GM18498 (cell line): ENCODE results near the gene MPST.

ENCODE experiments used
- ATAC-seq: cut with Tn5 transposase; IDR thresholded peaks from one replicate; pipeline ENCODE4 v1.9.1; 2021; ENCODE audit warnings: mild to moderate bottlenecking, moderate library complexity; ENCODE audit not compliant: unreplicated experiment

The MPST gene

DNA sequence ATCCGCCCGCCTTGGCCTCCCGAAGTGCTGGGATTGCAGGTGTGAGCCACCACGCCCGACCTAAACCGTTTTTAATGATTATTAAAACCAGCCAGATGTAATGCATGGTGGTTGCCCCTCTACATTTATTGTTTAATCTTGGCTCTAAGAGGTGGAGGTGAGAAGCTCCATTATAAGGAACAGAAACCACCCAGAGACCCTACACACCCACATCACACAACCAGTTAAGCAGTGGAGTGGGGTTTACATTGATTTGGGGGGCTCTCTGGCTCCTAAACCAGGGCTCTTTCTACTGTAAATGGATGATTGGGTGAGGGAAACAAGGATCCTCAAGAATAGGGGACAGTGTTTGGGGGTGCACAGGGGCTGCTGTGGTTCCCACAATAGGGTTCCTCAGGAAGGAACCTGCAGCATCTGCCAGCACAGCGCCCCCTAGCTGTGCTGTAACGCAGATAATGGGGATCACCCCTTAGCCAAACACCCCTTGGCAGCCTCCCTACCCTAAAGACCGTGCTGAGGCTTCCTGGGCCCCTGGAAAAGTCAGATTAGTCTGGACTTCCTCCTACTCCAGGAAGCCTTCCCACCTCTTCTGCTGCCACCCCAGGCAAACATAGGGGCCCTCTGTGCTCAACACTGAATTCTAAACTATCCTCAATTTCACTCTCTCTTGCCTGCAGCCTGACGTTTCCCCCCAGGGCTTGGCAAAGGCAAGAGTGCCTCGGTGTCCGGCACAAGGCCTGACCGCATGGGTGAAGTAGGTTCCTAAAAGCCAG, 2.4 kb downstream of the MPST start:
- ATAC-seq: no peak

DNA sequence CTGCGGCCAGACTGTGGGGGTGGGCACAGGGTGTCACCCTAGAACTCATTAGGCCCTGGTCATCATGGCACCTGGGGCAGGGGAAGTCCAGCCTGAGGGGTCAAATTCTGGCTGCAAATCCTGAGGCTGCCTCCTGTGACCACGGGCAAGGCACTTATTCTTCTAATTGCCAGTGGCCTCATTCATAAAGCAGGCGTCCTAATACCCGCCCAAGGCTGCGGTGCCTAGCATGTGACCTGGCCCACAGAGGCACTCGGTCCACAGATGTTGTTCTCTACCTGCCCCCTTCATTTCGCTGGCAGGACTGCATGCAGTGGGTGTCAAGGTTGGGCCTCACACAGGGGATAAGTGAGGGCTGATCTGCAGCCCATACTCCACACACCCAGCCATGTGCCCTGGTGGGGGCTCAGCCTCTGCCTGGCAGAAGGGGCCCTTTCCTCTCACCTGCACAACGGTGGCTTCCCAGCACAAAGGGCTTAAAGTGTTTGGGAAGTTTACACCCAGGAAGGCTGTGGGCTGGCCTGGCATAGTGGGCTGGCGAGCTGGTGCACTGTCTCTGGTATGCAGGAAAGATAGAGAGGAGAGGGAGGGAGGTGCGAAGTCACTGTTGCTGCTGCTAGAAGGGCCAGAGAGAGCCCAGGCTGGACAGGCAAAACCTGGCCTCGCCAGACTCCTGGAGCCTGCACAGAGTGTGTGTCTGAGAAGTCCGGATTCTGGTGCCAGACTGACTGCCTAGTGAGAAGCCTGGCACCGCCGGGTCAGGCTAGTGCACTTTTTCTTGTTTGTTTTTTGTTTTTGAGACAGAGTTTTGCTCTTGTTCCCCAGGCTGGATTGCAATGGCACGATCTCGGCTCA, 3.2 kb downstream of the MPST start:
- no peak for ATAC-seq

DNA sequence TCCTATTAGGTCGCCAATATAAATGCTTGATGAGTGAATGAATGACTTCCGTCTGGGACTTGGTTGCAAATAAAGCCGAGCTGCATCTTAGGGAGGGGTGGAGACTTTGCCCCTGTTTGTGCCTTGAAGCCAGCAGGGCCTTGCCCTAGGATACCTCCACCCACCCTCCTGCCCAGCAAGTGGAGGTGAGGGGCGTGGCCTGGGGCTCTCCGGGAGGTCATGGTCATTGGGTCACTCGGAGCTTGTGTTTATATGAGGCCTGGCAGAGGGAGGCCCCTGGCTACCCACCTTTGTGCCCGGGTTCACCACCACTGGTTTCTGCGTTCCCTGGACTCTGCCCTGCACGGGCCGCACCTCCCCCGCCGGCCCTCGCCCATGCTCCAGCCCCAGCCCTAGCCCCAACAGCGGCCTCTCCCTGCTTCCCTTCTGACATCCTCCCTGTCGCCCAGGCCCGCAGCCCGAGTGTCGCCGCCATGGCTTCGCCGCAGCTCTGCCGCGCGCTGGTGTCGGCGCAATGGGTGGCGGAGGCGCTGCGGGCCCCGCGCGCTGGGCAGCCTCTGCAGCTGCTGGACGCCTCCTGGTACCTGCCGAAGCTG, 4.3 kb downstream of the MPST start:
- ATAC-seq: no peak

DNA sequence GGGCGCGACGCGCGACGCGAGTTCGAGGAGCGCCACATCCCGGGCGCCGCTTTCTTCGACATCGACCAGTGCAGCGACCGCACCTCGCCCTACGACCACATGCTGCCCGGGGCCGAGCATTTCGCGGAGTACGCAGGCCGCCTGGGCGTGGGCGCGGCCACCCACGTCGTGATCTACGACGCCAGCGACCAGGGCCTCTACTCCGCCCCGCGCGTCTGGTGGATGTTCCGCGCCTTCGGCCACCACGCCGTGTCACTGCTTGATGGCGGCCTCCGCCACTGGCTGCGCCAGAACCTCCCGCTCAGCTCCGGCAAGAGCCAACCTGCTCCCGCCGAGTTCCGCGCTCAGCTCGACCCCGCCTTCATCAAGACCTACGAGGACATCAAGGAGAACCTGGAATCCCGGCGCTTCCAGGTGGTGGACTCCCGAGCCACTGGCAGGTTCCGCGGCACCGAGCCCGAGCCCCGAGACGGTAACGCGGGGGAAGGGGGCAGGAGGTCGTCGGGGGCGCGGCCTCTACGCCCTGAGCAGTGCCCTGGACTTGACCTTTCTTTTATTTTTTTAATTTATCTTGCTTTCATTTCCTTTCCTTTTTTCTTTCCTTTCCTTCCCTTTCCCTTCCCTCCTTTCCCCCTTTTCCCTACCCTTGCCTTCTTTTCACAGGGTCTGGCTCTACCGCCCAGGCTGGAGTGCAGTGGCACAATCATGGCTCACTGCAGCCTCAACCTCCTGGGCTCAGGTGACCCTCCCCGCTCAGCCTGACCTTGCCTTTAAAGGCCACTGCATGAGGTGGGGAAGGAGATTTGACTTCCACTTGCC, 5.0 kb downstream of the MPST start:
- no peak for ATAC-seq

DNA sequence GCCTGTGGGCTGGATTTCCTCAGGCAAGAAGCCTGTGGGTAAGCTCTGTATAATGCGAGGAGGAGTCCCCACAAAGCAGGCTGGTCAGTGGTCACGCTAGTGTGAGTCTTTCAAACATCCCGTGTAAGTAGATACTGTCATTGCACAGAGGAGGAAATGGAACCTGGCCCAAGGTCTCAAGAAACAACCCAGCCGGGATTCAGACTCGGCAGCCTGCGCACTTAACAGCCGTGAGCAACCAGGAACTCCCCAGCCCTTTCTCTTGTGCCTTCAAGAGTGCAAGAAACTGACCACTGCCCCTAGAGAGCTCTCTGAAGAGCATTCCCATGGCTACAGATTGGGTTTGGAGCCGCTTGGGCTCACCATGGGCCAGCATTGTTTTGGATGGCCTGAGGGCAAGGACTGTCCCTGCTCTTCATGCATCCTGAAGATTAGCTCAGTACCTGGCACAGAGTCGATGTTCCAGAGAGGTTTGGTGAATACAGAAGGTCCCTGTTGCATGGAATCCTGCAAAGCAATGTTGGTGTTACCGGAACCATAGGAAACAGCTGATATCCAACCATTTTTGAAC, 6.0 kb downstream of the MPST start:
- no peak for ATAC-seq

DNA sequence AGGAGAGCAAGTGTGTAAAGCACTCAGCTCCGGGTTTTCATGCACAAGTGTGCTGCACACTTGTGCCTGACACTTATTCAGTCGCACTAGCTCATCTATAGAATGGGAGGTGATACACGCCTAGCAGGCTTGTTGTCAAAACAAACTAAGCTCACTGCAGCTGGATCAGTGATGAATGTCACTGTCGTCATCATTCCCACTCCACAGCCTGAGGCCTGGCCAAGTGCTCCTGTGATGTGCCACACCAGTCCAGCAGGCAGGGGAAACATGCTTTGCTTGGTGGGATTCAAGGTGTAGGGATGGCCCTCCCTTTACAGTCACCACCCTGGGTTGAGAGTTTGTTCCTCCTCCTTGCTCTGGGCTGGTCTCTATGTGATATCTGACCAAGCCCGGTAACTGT, 6.8 kb downstream of the MPST start:
- no peak for ATAC-seq

DNA sequence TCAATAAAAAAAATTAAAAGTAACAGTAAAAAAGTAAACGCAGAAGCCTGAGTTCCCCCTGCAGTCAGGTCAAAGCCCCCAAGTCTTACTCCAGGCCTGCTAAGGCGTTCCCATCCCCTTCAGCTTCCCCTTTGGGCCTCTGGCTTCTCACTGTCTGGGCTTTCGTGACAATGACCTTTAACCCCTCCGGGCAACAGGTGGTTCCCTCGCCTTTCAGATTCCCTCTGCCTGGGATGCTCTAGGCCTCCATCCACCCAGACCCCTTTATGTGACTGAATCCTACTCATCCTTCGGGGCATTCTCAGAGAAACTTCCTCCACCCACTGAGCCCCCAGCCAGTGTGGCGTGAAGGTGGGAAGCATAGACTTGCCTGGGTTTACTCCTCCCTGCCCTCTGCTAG, 8.0 kb downstream of the MPST start:
- no peak for ATAC-seq

DNA sequence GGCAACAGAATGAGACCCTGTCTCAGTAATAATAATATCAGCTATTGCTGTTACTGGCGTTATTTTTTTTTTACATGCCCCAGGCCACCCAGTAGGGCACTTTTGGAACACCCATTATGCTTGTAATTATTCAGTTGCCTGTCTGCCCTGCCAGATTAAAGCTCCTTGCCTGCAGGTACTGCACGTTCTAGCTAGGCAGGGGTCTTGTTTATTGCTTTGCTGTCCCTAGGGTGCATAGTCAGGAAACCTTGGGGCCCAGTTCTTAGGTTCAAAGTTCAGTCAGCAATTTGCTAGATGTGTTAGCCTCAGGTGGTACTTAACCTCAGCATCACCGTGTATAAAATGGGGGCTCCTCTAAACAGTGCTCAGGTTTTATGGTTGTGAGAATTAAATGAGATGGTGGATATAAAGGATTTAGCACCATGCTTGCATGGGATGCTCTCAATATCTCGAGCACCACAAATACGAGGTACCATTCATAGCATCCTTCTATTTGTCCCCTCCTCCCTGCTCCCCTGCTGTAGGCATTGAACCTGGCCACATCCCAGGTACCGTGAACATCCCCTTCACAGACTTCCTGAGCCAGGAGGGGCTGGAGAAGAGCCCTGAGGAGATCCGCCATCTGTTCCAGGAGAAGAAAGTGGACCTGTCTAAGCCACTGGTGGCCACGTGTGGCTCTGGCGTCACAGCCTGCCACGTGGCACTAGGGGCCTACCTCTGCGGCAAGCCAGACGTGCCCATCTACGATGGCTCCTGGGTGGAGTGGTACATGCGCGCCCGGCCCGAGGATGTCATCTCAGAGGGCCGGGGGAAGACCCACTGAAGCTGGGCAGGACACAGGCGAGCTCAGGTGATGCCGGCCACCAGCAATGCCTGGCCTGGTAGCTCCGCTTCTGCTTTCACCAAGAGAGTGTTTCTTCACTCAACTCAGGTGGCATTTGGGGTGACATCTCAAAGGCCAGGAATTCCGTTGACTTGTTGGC, 9.4 kb downstream of the MPST start:
- ATAC-seq: no peak

DNA sequence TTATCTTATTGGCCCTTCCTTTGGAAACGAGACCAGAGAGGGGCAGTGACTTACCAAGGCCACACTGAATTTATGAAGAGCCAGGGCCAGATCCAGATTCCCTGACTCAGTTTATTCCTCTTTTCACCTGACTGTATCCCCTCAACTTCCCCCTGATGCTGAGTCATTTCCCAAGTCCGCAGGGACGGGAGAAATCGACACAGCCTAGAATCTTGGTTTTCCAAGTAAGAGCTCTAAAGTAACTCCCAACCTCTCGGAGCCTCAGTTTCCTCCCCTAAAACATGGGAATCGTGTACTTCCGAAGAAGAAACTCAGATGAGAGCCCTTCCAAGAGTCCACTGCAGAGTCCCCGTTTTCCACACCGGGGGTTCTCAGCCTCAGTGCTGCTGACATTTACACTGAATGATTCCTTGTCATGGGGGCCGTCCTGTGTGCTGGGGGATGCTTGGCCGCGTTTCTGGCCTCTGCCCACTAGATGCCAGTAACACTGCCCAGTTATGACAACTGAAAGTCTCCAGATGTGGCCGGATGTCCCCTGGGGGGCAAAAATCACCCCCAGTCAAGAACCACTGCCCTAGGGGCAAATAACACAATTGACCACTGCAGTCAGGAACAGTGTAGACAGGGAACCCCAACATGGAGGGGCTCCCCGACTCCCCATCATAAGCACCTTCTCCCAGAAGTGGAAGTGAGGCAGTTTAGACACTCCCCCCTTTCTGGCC, 11.2 kb downstream of the MPST start:
- no peak for ATAC-seq

DNA sequence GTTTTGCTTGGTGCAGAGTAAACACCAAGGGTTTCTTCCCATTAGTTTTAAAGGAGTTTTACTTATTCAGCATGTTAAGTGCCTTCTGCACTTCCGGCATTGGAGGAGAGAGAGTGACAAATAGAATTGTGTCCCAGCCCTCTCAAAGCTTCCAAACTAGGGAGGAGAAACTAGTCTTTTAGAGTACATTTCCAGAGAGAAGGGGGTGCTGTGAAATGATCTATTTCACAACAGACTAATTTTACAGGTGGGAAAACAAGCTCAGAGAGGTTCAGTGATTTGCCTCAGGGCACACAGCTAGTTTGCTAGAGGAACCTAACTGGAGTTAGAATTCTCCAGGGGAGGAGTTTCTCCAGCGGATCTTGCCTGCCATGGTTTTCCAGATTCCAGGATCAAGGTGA, 12.6 kb downstream of the MPST start:
- no peak for ATAC-seq

DNA sequence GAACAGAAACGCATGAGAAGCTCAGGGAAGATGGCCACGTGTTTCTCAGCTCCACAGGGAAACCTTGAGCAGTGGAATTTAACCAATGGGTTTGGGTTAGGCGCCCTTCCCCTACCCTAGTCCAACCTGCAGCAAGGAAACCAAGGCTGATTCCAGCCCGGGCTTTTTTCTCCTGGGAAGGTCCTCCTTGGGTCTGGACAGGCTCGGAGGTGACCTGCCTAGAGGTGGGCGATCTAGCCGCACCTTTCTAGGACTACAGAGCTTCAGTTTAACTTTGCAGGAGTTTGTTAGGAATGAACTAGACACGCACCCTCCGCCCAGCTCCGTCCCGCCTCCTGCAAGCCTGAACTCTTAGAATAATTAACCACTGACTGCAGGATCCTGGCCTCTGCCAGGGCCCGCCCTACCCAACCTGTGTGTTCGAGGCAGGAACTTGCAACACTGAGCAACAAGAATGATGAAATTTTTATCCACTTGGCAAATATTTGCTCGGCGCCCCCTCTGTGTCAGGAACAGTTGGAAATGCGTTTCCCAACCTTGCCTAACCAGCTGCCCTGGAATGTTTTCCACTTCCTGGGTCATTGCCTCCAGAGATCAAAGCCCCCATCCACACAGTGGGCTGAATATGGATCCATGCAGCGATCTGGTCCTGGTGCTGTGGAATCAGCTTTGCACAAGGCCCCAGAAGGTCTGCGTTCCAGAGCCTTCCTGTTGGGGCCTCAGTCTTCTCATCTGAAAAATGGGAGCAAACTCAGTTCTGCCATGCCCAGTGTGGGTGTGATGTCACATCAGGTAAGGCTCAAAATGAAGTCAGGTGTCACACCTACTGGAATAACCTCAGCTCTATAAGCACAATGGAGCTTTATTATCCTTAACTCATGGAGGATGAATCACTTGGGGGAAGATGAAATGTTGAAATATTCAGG, 13.3 kb downstream of the MPST start:
- ATAC-seq: no peak

DNA sequence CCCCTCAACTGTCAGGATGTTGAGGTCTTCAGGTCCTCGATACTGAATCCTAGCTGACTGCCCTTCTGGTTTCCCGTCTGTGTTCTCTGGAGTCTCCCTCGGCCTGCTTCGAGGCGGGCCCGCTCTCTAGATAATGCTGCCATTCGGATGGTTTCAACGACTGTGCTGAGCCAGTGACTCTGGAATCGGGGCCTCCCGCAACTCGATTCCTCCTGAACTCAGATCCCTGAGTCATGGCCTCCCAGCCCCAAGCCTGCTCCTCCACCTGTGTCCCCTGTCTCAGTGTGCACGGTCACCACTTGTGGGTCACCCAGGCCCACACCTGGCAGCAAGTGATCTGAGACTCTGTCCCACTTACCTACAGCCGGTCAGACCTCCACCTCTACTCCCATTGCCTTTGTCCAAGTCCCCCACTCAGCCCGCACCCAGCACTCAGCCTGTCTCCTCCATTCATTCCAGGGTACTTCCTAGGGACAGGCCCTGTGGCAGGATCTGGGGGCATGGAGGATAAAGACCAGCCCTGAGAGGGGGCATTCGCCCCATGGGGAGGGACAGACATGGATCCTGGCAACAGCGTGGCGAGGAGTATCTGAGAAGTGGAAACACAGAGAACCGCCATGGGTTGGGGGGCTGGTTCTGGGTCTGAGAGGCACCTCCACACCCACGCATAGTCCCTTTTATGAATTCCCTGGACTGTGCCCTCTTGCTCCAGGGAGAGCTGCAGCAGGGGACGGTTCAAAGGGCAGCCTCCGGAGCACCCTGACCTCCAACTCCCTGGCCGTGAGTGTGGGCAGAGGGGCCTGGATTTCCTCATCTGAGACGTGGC, 14.3 kb downstream of the MPST start:
- no peak for ATAC-seq

DNA sequence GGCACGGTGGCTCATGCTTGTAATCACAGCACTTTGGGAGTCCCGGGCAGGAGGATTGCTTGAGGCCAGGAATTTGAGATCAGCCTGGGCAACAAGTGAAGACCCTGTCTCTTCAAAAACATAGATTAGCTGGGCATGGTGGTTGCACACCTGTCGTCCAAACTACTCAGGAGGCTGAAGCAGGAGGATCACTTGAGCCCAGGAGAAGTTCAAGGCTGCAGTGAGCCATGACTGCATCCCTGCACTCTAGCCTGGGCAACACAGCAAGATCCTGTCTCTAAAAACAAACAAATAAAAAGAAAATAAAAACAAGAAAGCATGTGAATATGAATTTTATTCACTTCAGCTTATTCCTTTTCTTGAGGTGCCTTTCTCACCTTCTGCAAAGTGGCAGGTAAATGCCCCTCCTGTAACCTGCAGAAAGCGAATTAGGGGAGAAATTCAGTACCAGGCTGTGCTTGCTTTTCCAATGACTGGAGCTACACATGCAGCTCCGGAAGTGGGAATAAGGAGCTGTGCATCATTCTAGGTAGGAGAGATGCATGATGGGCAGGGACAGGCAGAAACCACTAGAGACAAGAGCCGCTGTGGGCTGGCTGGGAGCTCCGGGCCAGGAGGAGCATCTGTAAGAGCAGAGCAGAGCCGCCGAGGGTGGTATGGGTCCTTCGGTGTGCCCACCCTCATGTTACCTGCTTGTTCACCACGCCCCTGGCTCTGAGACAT, 17.3 kb downstream of the MPST start:
- no peak for ATAC-seq

DNA sequence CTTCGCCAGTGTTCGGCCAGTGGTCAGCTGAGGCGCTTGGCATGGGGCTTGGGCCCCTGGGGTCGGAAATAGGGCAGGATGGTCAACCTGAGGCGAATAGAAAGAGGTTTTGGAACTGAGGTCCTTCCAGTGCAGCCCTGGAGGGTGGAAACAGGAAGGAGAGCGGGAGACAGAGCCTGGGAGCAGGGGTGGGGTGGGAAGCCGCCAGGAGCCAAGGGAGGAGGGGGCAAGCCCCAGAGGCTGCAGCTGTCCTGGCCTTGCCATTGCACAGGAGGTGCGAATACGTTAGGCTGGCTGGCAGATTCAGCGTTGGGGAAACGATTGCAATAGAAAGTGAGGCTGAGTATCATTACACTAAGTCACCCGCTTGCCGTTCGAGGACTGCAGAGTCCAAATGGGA, 18.1 kb downstream of the MPST start:
- no peak for ATAC-seq

DNA sequence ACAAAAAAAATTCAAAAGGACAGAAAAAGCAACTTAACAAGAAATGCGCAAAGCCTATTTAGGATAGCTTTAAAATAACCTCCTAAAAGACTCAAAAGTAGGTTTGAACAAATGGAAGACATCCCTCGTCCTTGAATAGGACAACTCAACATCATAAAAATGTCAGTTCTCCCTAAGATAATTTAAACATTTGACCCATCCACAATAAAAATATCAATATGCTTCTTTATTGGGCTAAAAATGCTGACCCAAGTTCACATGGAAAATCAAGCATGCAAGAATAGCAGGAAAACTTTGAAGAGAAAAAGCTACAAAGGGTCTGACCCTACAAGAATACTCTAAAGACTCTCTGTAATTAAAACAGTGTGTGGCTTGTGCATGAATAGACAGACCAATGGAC, 19.9 kb downstream of the MPST start:
- no peak for ATAC-seq

DNA sequence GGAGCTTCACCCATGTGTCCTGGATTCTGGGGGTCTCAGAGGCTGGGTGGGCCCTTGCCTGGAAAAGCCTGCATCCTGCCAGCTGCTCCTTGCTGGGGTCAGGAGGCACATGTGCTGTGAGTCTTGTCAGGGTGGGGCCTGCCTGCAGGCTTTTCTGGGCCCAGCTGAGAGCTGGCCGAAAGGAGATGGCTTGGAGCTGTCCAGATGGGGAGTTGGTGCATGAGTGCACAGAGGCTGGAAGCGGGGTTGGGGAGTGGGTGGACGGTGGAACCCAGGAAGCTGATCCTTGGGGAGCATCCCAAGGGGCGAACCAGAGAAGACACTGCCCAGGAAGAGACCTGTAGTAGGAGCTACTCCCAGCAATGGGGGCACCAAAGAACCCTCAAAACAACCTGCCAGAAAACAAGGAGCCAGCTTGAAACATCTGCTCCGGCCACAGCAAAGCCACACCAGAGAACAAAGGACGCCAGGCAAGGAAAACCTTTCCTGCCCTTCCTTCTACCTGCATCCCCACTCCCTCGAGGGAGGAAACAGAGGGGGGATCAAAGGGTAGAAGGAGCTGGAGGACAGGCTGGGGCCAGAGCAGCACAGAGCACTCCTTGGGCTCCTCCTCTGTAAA, 23.8 kb downstream of the MPST start:
- no peak for ATAC-seq
